ENCODE results near the gene DPP6.
"Not testable (repeated sequence)": the region's sequence is repeated elsewhere in the genome, so short reads cannot be mapped to it uniquely, and the experiment has no call there.

The DPP6 gene

GRCh38 chr7:154649434-154649833 is 597.2 kb downstream of the DPP6 start:
- DNase-seq, result no peak

- DNase-seq, result no peak
Observed at GRCh38 chr7:154650275-154650674, 598.1 kb downstream of the DPP6 start.

GRCh38 chr7:154651501-154651900 is 599.3 kb downstream of the DPP6 start:
- DNase-seq, result peak in 1 of 56 donors; percentile 11

- no peak for DNase-seq
Observed at GRCh38 chr7:154652564-154652963, 600.4 kb downstream of the DPP6 start.

- DNase-seq, result no peak
Observed at GRCh38 chr7:154653281-154653680, 601.1 kb downstream of the DPP6 start.

GRCh38 chr7:154656618-154657017 is 604.4 kb downstream of the DPP6 start:
- peak in 1 of 56 donors; percentile 11 for DNase-seq

- no peak for DNase-seq
Observed at GRCh38 chr7:154666768-154667167, 614.6 kb downstream of the DPP6 start.

- DNase-seq, result peak in 1 of 56 donors; percentile 7
Observed at GRCh38 chr7:154672659-154673415, 620.6 kb downstream of the DPP6 start.

GRCh38 chr7:154674191-154674590 is 622.0 kb downstream of the DPP6 start:
- DNase-seq, result no peak

- no peak for DNase-seq
Observed at GRCh38 chr7:154675560-154675959, 623.4 kb downstream of the DPP6 start.

GRCh38 chr7:154676033-154676421 is 623.8 kb downstream of the DPP6 start:
- DNase-seq, result not testable (repeated sequence)

- DNase-seq, result no peak
Observed at GRCh38 chr7:154676422-154677073, 624.4 kb downstream of the DPP6 start.

- DNase-seq, result no peak
Observed at GRCh38 chr7:154677454-154677853, 625.3 kb downstream of the DPP6 start.

GRCh38 chr7:154678001-154678550 is 625.9 kb downstream of the DPP6 start:
- DNase-seq, result not testable (repeated sequence)

GRCh38 chr7:154679379-154680053 is 627.3 kb downstream of the DPP6 start:
- no peak for DNase-seq

GRCh38 chr7:154680894-154681659 is 628.9 kb downstream of the DPP6 start:
- no peak for DNase-seq

- no peak for DNase-seq
Observed at GRCh38 chr7:154682003-154682402, 629.8 kb downstream of the DPP6 start.

- peak in 2 of 56 donors; percentile 10 to 25 for DNase-seq
Observed at GRCh38 chr7:154684666-154685563, 632.7 kb downstream of the DPP6 start.

GRCh38 chr7:154685564-154685901 is 633.3 kb downstream of the DPP6 start:
- DNase-seq, result no peak

GRCh38 chr7:154686305-154686704 is 634.1 kb downstream of the DPP6 start:
- no peak for DNase-seq

All from amygdala (tissue), 56 donors.